ENCODE results near the gene CYP3A4.
"Not testable (repeated sequence)": the region's sequence is repeated elsewhere in the genome, so short reads cannot be mapped to it uniquely, and the experiment has no call there.

The CYP3A4 gene

GRCh38 chr7:99755085-99755484 lies 28.9 kb downstream of the CYP3A4 start:
- no peak for DNase-seq

- DNase-seq: no peak
Observed at GRCh38 chr7:99752356-99752755, 31.6 kb downstream of the CYP3A4 start.

- DNase-seq: not testable (repeated sequence)
Observed at GRCh38 chr7:99751322-99752052, 32.5 kb downstream of the CYP3A4 start.

- DNase-seq: no peak
Observed at GRCh38 chr7:99748846-99749579, 35.0 kb downstream of the CYP3A4 start.

- not testable (repeated sequence) for DNase-seq
Observed at GRCh38 chr7:99746915-99747314, 37.1 kb downstream of the CYP3A4 start.

GRCh38 chr7:99745395-99745794 lies 38.6 kb downstream of the CYP3A4 start:
- not testable (repeated sequence) for DNase-seq

GRCh38 chr7:99742737-99743394 lies 41.1 kb downstream of the CYP3A4 start:
- DNase-seq: no peak

- no peak for DNase-seq
Observed at GRCh38 chr7:99741441-99741795, 42.6 kb downstream of the CYP3A4 start.

GRCh38 chr7:99740573-99741440 lies 43.2 kb downstream of the CYP3A4 start:
- DNase-seq: no peak

- no peak for DNase-seq
Observed at GRCh38 chr7:99739699-99740572, 44.0 kb downstream of the CYP3A4 start.

GRCh38 chr7:99737726-99738125 lies 46.3 kb downstream of the CYP3A4 start:
- DNase-seq: no peak

GRCh38 chr7:99736667-99737066 lies 47.3 kb downstream of the CYP3A4 start:
- DNase-seq: not testable (repeated sequence)

- no peak for DNase-seq
Observed at GRCh38 chr7:99734987-99735386, 49.0 kb downstream of the CYP3A4 start, which contains the start of gene CYP3A7. Gene CYP3A7 (minus strand): TSS chr7:99735196. CDS start chr7:99735093, 103 bp downstream.

- no peak for DNase-seq
Observed at GRCh38 chr7:99733448-99733847, 50.5 kb downstream of the CYP3A4 start.

- no peak for DNase-seq
Observed at GRCh38 chr7:99733003-99733402, 51.0 kb downstream of the CYP3A4 start.

GRCh38 chr7:99731638-99732374 lies 52.2 kb downstream of the CYP3A4 start:
- DNase-seq: no peak

GRCh38 chr7:99730992-99731391 lies 53.0 kb downstream of the CYP3A4 start:
- DNase-seq: no peak

- DNase-seq: no peak
Observed at GRCh38 chr7:99730238-99730810, 53.7 kb downstream of the CYP3A4 start.
